Ishikawa (cell line): Measurements from ENCODE around the gene SUDS3.

ENCODE experiments used
- CEBPB ChIP-seq: IDR thresholded peaks from 2 replicates; pipeline ENCODE4 v1.6.1; 2012
- CREB1 ChIP-seq: IDR thresholded peaks from 2 replicates; pipeline ENCODE4 v1.6.1; 2012; ENCODE audit warnings: low read depth
- EGR1 ChIP-seq: IDR thresholded peaks from 2 replicates; pipeline ENCODE4 v1.6.1; 2012
- EP300 ChIP-seq: IDR thresholded peaks from 2 replicates; pipeline ENCODE4 v1.6.1; 2012; ENCODE audit warnings: borderline replicate concordance
- MAX ChIP-seq: IDR thresholded peaks from 2 replicates; pipeline ENCODE4 v1.6.1; 2012
- RAD21 ChIP-seq: IDR thresholded peaks from 2 replicates; pipeline ENCODE4 v1.6.1; 2012; ENCODE audit warnings: low read depth
- REST ChIP-seq: IDR thresholded peaks from 2 replicates; pipeline ENCODE4 v1.6.1; 2012; ENCODE audit warnings: low read depth, mild to moderate bottlenecking
- TAF1 ChIP-seq: IDR thresholded peaks from 2 replicates; pipeline ENCODE4 v1.6.1; 2012; ENCODE audit warnings: low read depth, mild to moderate bottlenecking
- TCF12 ChIP-seq: IDR thresholded peaks from 2 replicates; pipeline ENCODE4 v1.6.1; 2012; ENCODE audit warnings: low read depth
- USF1 ChIP-seq: IDR thresholded peaks from 2 replicates; pipeline ENCODE4 v1.6.1; 2012
- YY1 ChIP-seq: IDR thresholded peaks from 2 replicates; pipeline ENCODE4 v1.6.1; 2012; ENCODE audit warnings: low read depth

- TF ChIP-seq YY1, result no peak
- no peak for TF ChIP-seq EP300
- no peak for TF ChIP-seq REST
- TF ChIP-seq CREB1, result no peak
- no peak for TF ChIP-seq RAD21
- TF ChIP-seq TCF12, result no peak
- TF ChIP-seq CEBPB, result no peak
- TF ChIP-seq TAF1, result no peak
- TF ChIP-seq MAX, result no peak
- TF ChIP-seq EGR1, result no peak
- no peak for TF ChIP-seq USF1
Observed at GRCh38 chr12:118459110-118459509, 82.8 kb downstream of the SUDS3 start.
